ENCODE measurements around the gene ZNG1A.
"Not testable (repeated sequence)": the region's sequence is repeated elsewhere in the genome, so short reads cannot be mapped to it uniquely, and the experiment has no call there.

ZNG1A gene

GRCh38 chr9:87860-88259, 91.0 kb downstream of the ZNG1A start:
- H3K9me3 ChIP-seq (ENCODE audit: control insufficient read depth in 1 of 2, low read length in 2 of 2): not testable (repeated sequence)

GRCh38 chr9:87105-87504, 91.8 kb downstream of the ZNG1A start:
- H3K9me3 ChIP-seq (ENCODE audit: control insufficient read depth in 1 of 2, low read length in 2 of 2); H3K36me3 ChIP-seq (ENCODE audit: control insufficient read depth in 1 of 2, insufficient read depth in 2 of 2, low read length in 2 of 2); H3K27me3 ChIP-seq (ENCODE audit: low read depth, low read length); H3K4me1 ChIP-seq (ENCODE audit: control insufficient read depth in 1 of 2, insufficient read depth in 2 of 2, low read length in 2 of 2); H3K4me3 ChIP-seq (ENCODE audit: low read depth in 1 of 2, low read length in 2 of 2); H3K27ac ChIP-seq (ENCODE audit: low read length): not testable (repeated sequence)

More at GRCh38 chr9:87860-88259, 91.0 kb downstream of the ZNG1A start:
- H3K36me3 ChIP-seq (ENCODE audit: control insufficient read depth in 1 of 2, insufficient read depth in 2 of 2, low read length in 2 of 2); H3K27ac ChIP-seq (ENCODE audit: low read length); H3K4me1 ChIP-seq (ENCODE audit: control insufficient read depth in 1 of 2, insufficient read depth in 2 of 2, low read length in 2 of 2); H3K4me3 ChIP-seq (ENCODE audit: low read depth in 1 of 2, low read length in 2 of 2); H3K27me3 ChIP-seq (ENCODE audit: low read depth, low read length): not testable (repeated sequence)

GRCh38 chr9:86697-87096, 92.2 kb downstream of the ZNG1A start:
- not testable (repeated sequence) for H3K36me3 ChIP-seq (ENCODE audit: control insufficient read depth in 1 of 2, insufficient read depth in 2 of 2, low read length in 2 of 2); H3K4me1 ChIP-seq (ENCODE audit: control insufficient read depth in 1 of 2, insufficient read depth in 2 of 2, low read length in 2 of 2); H3K4me3 ChIP-seq (ENCODE audit: low read depth in 1 of 2, low read length in 2 of 2); H3K27ac ChIP-seq (ENCODE audit: low read length); H3K27me3 ChIP-seq (ENCODE audit: low read depth, low read length); H3K9me3 ChIP-seq (ENCODE audit: control insufficient read depth in 1 of 2, low read length in 2 of 2)

GRCh38 chr9:82932-83689, 95.7 kb downstream of the ZNG1A start:
- not testable (repeated sequence) for H3K4me3 ChIP-seq (ENCODE audit: low read depth in 1 of 2, low read length in 2 of 2); H3K9me3 ChIP-seq (ENCODE audit: control insufficient read depth in 1 of 2, low read length in 2 of 2); H3K36me3 ChIP-seq (ENCODE audit: control insufficient read depth in 1 of 2, insufficient read depth in 2 of 2, low read length in 2 of 2); H3K27ac ChIP-seq (ENCODE audit: low read length); H3K4me1 ChIP-seq (ENCODE audit: control insufficient read depth in 1 of 2, insufficient read depth in 2 of 2, low read length in 2 of 2); H3K27me3 ChIP-seq (ENCODE audit: low read depth, low read length)

- not testable (repeated sequence) for H3K4me1 ChIP-seq (ENCODE audit: control insufficient read depth in 1 of 2, insufficient read depth in 2 of 2, low read length in 2 of 2); H3K27ac ChIP-seq (ENCODE audit: low read length); H3K9me3 ChIP-seq (ENCODE audit: control insufficient read depth in 1 of 2, low read length in 2 of 2); H3K4me3 ChIP-seq (ENCODE audit: low read depth in 1 of 2, low read length in 2 of 2); H3K27me3 ChIP-seq (ENCODE audit: low read depth, low read length); H3K36me3 ChIP-seq (ENCODE audit: control insufficient read depth in 1 of 2, insufficient read depth in 2 of 2, low read length in 2 of 2)
Observed at GRCh38 chr9:78333-78732, 100.5 kb downstream of the ZNG1A start.

- not testable (repeated sequence) for H3K36me3 ChIP-seq (ENCODE audit: control insufficient read depth in 1 of 2, insufficient read depth in 2 of 2, low read length in 2 of 2); H3K4me1 ChIP-seq (ENCODE audit: control insufficient read depth in 1 of 2, insufficient read depth in 2 of 2, low read length in 2 of 2); H3K27me3 ChIP-seq (ENCODE audit: low read depth, low read length); H3K27ac ChIP-seq (ENCODE audit: low read length); H3K9me3 ChIP-seq (ENCODE audit: control insufficient read depth in 1 of 2, low read length in 2 of 2); H3K4me3 ChIP-seq (ENCODE audit: low read depth in 1 of 2, low read length in 2 of 2)
Observed at GRCh38 chr9:76389-76788, 102.5 kb downstream of the ZNG1A start.

- H3K27ac ChIP-seq (ENCODE audit: low read length); H3K9me3 ChIP-seq (ENCODE audit: control insufficient read depth in 1 of 2, low read length in 2 of 2); H3K27me3 ChIP-seq (ENCODE audit: low read depth, low read length); H3K36me3 ChIP-seq (ENCODE audit: control insufficient read depth in 1 of 2, insufficient read depth in 2 of 2, low read length in 2 of 2); H3K4me1 ChIP-seq (ENCODE audit: control insufficient read depth in 1 of 2, insufficient read depth in 2 of 2, low read length in 2 of 2): not testable (repeated sequence)
- peak overlapping the region in 1 of 2 donors; percentile 56 for H3K4me3 ChIP-seq (ENCODE audit: low read depth in 1 of 2, low read length in 2 of 2)
Observed at GRCh38 chr9:73900-74525, 104.8 kb downstream of the ZNG1A start.

GRCh38 chr9:73076-73899, 105.6 kb downstream of the ZNG1A start:
- H3K4me3 ChIP-seq (ENCODE audit: low read depth in 1 of 2, low read length in 2 of 2): peak overlapping the region in 1 of 2 donors; percentile 56
- H3K27me3 ChIP-seq (ENCODE audit: low read depth, low read length); H3K27ac ChIP-seq (ENCODE audit: low read length): not testable (repeated sequence)

More at GRCh38 chr9:73076-73899, 105.6 kb downstream of the ZNG1A start:
- H3K9me3 ChIP-seq (ENCODE audit: control insufficient read depth in 1 of 2, low read length in 2 of 2); H3K4me1 ChIP-seq (ENCODE audit: control insufficient read depth in 1 of 2, insufficient read depth in 2 of 2, low read length in 2 of 2); H3K36me3 ChIP-seq (ENCODE audit: control insufficient read depth in 1 of 2, insufficient read depth in 2 of 2, low read length in 2 of 2): not testable (repeated sequence)

Data from muscle layer of duodenum (tissue), 2 donors.